HG03103 (cell line): ENCODE measurements around the gene FSHB.
"Not testable (repeated sequence)": the region's sequence is repeated elsewhere in the genome, so short reads cannot be mapped to it uniquely, and the experiment has no call there.

Source experiments
- ATAC-seq: cut with Tn5 transposase; IDR thresholded peaks from one replicate; pipeline ENCODE4 v1.9.1; 2021; ENCODE audit warnings: low read depth; ENCODE audit not compliant: unreplicated experiment

The FSHB gene

GRCh38 chr11:30230714-30231113, at the start of gene FSHB:
FSHB (plus strand) TSS chr11:30231014; CDS start chr11:30231903, 889 bp downstream.
- ATAC-seq, result no peak

- no peak for ATAC-seq
Measured at GRCh38 chr11:30186748-30187147, 44.1 kb upstream of the FSHB start.

GRCh38 chr11:30192620-30193019, 38.2 kb upstream of the FSHB start:
- no peak for ATAC-seq

- peak; percentile 96 for ATAC-seq
Measured at GRCh38 chr11:30196400-30197206, 34.2 kb upstream of the FSHB start.

- no peak for ATAC-seq
Measured at GRCh38 chr11:30197869-30198268, 32.9 kb upstream of the FSHB start.

GRCh38 chr11:30202989-30203388, 27.8 kb upstream of the FSHB start:
- ATAC-seq, result not testable (repeated sequence)

GRCh38 chr11:30203850-30204249, 27.0 kb upstream of the FSHB start:
- no peak for ATAC-seq

- peak; percentile 69 for ATAC-seq
Measured at GRCh38 chr11:30206249-30206996, 24.4 kb upstream of the FSHB start.

- no peak for ATAC-seq
Measured at GRCh38 chr11:30210357-30210756, 20.5 kb upstream of the FSHB start.

- ATAC-seq, result no peak
Measured at GRCh38 chr11:30216534-30216933, 14.3 kb upstream of the FSHB start.

- no peak for ATAC-seq
Measured at GRCh38 chr11:30218278-30218677, 12.5 kb upstream of the FSHB start.

GRCh38 chr11:30225642-30226041, 5.2 kb upstream of the FSHB start:
- no peak for ATAC-seq

- no peak for ATAC-seq
Measured at GRCh38 chr11:30228323-30228884, 2.4 kb upstream of the FSHB start.

GRCh38 chr11:30239025-30239424, 8.2 kb downstream of the FSHB start:
- no peak for ATAC-seq

- no peak for ATAC-seq
Measured at GRCh38 chr11:30244265-30244664, 13.5 kb downstream of the FSHB start.

- no peak for ATAC-seq
Measured at GRCh38 chr11:30245621-30246020, 14.8 kb downstream of the FSHB start.

- ATAC-seq, result no peak
Measured at GRCh38 chr11:30254307-30255298, 23.8 kb downstream of the FSHB start.

- no peak for ATAC-seq
Measured at GRCh38 chr11:30255637-30256036, 24.8 kb downstream of the FSHB start.

GRCh38 chr11:30257058-30257457, 26.2 kb downstream of the FSHB start:
- ATAC-seq, result no peak

- ATAC-seq, result no peak
Measured at GRCh38 chr11:30258679-30259078, 27.9 kb downstream of the FSHB start.
